Prostate gland (tissue), 2 donors: Measurements from ENCODE around the gene CERS6. TPM values are rescaled to one million over a fixed set of nuclear protein-coding genes. Genes with fewer than 3 reads are reported as not detected.

Experiments used
- DNase-seq: peaks from one replicate; pipeline ENCODE4 v3.0.0-alpha.2; 2019; ENCODE audit warnings: low spot score
- H3K27ac ChIP-seq, 2 donors: fragments of 200-600 bp; sonication (generic); 2 replicates each; pipeline ENCODE4 v1.5.1; 2017 to 2019
- H3K27me3 ChIP-seq: fragments of 200-600 bp; sonication (generic); replicated peaks from 2 replicates; pipeline ENCODE4 v1.5.1; 2019; ENCODE audit not compliant: insufficient read depth
- H3K36me3 ChIP-seq, 2 donors: fragments of 200-600 bp; sonication (generic); 1 replicate in 1 of 2; 2 replicates in 1 of 2; pipeline versions ENCODE4 v1.5.1 to v1.8.1; 2017 to 2019
- H3K4me1 ChIP-seq: fragments of 200-600 bp; sonication (generic); replicated peaks from 2 replicates; pipeline ENCODE4 v1.5.1; 2019
- H3K4me3 ChIP-seq, 2 donors: fragments of 200-600 bp; sonication (generic); 2 replicates each; pipeline ENCODE4 v1.5.1; 2017 to 2019
- H3K9me3 ChIP-seq: fragments of 200-600 bp; sonication (generic); 2 replicates; pipeline ENCODE4 v1.5.1; 2017
- POLR2A ChIP-seq: fragments of 450-650 bp; IDR thresholded peaks from one replicate; pipeline ENCODE4 v1.6.1; 2016; ENCODE audit warnings: antibody characterized with exemption, mild to moderate bottlenecking
- POLR2AphosphoS5 ChIP-seq: sonication (generic); formaldehyde crosslinking; IDR thresholded peaks from one replicate; pipeline ENCODE4 v1.6.1; 2017; ENCODE audit warnings: antibody characterized with exemption
- WGBS: methylation state at CpG from one replicate; pipeline ENCODE4 v1.1.5; 2018; 5-methylcytosine and 5-hydroxymethylcytosine counted together
- intact Hi-C: fragments of 100-400 bp; cut with DNase I; formaldehyde crosslinking; loops from one replicate; pipeline ENCODE4 v1.14.2; 2022
- total RNA-seq, 2 donors: library from RNA; depleted of rRNA; stranded (reverse); fragments of >200 nt; gene quantifications; one replicate each; pipeline ENCODE4 v1.1.0, GENCODE V29; 2016
- TF ChIP-seq, protein P1 (sequence below), 4 experiments: fragments of 200-600 bp in 2 of 4; fragments of 450-650 bp in 2 of 4; sonication (generic) in 2 of 4; IDR thresholded peaks; 1 replicate in 3 of 4; 2 replicates in 1 of 4; pipeline ENCODE4 v1.5.1; 2016 to 2019; ENCODE audit warnings: antibody characterized with exemption in 4 of 4, mild to moderate bottlenecking in 2 of 4, moderate library complexity in 2 of 4

Gene CERS6
- total RNA-seq, 2 donors from 2014 or later: 30.1 to 67.8 TPM

DNA sequence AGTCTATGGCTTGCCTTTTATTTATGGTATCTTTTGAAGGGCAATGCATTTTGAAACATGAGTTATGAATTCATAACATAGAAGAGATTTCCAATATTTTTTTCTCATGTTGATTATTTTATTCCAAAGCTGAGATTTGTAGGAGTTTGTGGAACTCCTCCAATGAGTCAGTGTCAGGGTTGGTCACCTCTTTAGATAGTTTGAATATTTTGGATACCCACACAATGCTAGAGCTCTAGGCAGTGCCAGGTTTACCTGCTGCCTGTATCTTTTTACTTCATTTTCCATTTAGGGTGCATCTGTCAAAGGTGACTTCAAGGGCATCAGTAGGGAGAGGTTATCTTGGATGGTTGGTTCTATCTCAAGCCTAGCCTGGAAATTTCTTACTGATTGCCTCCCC lies 152.7 kb downstream of the CERS6 start:
- Histone ChIP-seq H3K9me3 (no peaks in the 10 kb centered on the region), H3K36me3 (no peaks in the 10 kb centered on the region)
- intact Hi-C loops: no loop called here

DNA sequence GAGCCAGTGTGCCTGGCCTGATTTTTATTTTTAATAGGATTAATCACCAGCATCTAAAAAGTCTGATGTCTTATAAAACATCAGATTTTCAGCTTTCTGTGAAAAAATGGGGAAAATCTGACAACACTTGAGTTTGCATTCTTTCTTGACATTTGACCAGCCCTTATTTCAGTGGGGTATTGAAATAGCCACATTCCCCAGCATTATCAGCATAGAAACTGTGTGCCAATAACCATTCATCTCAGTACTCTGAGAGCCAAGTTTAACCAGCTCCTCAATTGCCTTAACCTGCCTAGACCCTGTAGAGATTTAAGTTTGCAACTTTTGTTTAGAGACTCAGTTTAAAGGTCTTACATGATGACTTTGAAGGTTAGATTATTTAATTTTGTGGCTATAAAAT lies 155.0 kb downstream of the CERS6 start:
- Histone ChIP-seq H3K36me3 (no peaks in the 10 kb centered on the region), H3K9me3 (no peaks in the 10 kb centered on the region), H3K4me3 (no peak overlapping the region), H3K27me3 (no peaks in the 10 kb centered on the region), H3K27ac (no peak overlapping the region), H3K4me1 (no peaks in the 10 kb centered on the region)
- intact Hi-C loops: no loop called here
- no peak for DNase-seq
- no peak for TF ChIP-seq POLR2A

More for the DNA sequence above, 152.7 kb downstream of the CERS6 start:
- no peak overlapping the region for H3K4me3 ChIP-seq
- TF ChIP-seq, protein P1, sequence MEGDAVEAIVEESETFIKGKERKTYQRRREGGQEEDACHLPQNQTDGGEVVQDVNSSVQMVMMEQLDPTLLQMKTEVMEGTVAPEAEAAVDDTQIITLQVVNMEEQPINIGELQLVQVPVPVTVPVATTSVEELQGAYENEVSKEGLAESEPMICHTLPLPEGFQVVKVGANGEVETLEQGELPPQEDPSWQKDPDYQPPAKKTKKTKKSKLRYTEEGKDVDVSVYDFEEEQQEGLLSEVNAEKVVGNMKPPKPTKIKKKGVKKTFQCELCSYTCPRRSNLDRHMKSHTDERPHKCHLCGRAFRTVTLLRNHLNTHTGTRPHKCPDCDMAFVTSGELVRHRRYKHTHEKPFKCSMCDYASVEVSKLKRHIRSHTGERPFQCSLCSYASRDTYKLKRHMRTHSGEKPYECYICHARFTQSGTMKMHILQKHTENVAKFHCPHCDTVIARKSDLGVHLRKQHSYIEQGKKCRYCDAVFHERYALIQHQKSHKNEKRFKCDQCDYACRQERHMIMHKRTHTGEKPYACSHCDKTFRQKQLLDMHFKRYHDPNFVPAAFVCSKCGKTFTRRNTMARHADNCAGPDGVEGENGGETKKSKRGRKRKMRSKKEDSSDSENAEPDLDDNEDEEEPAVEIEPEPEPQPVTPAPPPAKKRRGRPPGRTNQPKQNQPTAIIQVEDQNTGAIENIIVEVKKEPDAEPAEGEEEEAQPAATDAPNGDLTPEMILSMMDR (IDR thresholded peaks at IDR 0.05): no peak
- TF ChIP-seq POLR2A (no peak), POLR2AphosphoS5 (no peak)
- no peaks in the 10 kb centered on the region for H3K27me3 ChIP-seq
- H3K27ac ChIP-seq: no peak overlapping the region
- DNase-seq: no peak
- no peaks in the 10 kb centered on the region for H3K4me1 ChIP-seq

DNA sequence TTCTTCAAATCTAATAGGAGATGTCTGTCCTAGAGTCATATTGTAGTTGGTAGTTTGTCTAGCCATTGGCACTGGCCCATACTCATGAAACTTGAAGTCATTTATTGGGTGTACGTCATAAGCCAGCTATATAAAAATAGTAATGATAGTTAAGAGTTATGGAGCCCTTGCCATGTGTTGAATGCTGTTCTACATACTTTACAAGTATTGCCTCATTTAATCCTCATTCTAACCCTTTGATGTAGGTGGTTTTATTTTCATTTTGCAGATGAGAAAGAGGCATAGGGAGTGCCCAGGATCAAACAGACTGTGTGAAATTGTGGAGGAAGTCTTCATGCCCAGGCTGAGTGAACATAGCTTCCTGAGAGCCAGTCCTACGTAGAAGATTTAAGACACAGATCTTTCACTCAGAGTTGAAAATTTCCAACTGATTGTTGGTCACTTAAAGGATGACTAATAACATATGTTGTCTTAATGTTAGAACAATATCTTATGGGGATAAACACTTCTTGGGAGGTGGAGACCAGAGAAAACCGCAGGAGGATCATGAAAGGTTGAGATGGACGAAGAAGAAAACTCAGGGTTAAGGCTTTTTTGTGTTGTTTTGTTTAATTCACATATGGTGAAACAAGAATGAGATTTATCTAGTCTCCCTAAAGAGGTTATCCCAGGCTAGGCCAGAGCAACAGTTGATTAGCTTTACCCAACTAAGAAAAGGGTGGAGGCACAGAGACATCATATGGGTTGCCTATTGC lies 156.0 kb downstream of the CERS6 start:
- DNase-seq: peak; percentile 12
- intact Hi-C loops: no loop called here
- Histone ChIP-seq H3K36me3 (no peaks in the 10 kb centered on the region), H3K4me1 (no peaks in the 10 kb centered on the region), H3K27ac (no peak overlapping the region), H3K27me3 (no peaks in the 10 kb centered on the region), H3K9me3 (no peaks in the 10 kb centered on the region), H3K4me3 (no peak overlapping the region)
- TF ChIP-seq POLR2A (no peak), POLR2AphosphoS5 (peak; percentile 34)
- TF ChIP-seq, protein P1 (IDR thresholded peaks at IDR 0.05): no peak
- WGBS: 81% methylated on average over 4 of the region's 4 CpGs

DNA sequence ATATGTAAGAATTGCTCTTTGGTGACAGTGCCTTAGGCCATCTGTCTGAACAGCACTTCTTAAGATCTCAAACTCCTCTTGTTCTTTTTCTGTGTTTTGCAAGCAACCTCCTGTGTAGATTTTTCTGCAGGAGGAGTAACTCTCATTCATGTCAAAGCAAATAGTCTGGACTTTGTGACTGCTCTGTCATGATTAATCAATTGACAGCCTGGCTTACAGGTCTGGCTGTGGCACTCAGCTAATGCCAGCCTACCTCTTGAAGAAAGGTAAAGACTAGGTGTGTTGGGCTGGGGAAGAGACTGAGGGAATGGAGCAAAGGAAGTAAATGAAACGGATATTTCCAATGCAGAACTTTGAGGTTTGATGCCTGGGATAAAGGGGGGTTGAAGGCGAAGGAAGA lies 156.6 kb downstream of the CERS6 start:
- H3K27ac ChIP-seq: no peak overlapping the region
- intact Hi-C loops: no loop called here
- no peak for DNase-seq
- H3K27me3 ChIP-seq: no peaks in the 10 kb centered on the region
- no peaks in the 10 kb centered on the region for H3K36me3 ChIP-seq
- H3K9me3 ChIP-seq: no peaks in the 10 kb centered on the region
- no peaks in the 10 kb centered on the region for H3K4me1 ChIP-seq
- TF ChIP-seq POLR2AphosphoS5 (no peak), POLR2A (no peak)
- TF ChIP-seq, protein P1 (IDR thresholded peaks at IDR 0.05): no peak
- 94% methylated on average over 2 of the region's 2 CpGs for WGBS
- no peak overlapping the region for H3K4me3 ChIP-seq

DNA sequence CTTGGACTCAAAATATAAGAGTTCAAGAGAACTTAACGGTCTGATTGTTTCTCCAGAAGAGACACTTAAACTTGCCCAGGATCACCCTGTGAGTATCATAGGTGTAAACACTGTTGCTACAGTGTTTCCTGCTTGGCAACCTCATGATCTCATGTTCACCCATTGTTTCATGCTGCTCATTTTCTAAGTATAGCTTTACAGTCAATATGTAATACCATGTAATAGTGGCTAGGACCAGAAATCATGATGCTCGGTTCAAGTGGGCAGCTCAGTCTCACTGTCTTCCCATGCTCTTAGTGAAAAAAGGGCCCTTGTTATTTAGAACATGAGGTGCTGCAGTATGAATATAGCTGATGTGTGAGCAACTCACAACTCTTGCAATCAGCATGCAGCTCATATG lies 157.5 kb downstream of the CERS6 start:
- H3K27me3 ChIP-seq: no peaks in the 10 kb centered on the region
- H3K27ac ChIP-seq: no peak overlapping the region
- no peaks in the 10 kb centered on the region for H3K36me3 ChIP-seq
- DNase-seq: no peak
- 95% methylated on average over 2 of the region's 2 CpGs for WGBS
- no peaks in the 10 kb centered on the region for H3K4me1 ChIP-seq
- no peaks in the 10 kb centered on the region for H3K9me3 ChIP-seq
- intact Hi-C loops: no loop called here
- TF ChIP-seq POLR2A (no peak), POLR2AphosphoS5 (no peak)
- TF ChIP-seq, protein P1 (IDR thresholded peaks at IDR 0.05): no peak
- no peak overlapping the region for H3K4me3 ChIP-seq
